Suppressor macrophage (primary cell): ENCODE data around the gene SPNS3.

Experiments used
- DNase-seq, 4 experiments: peaks; one replicate each; pipeline ENCODE4 v3.0.0-alpha.2; 2020 to 2022

The SPNS3 gene

GRCh38 chr17:4511199-4511932 is 77.6 kb downstream of the SPNS3 start:
- DNase-seq, result peak; percentile 50 to 69 (median 66)

- no peak for DNase-seq
Measured at GRCh38 chr17:4512156-4513112, 78.7 kb downstream of the SPNS3 start.

- DNase-seq, result no peak
Measured at GRCh38 chr17:4513113-4514032, 79.6 kb downstream of the SPNS3 start.

- no peak for DNase-seq
Measured at GRCh38 chr17:4514206-4514605, 80.5 kb downstream of the SPNS3 start.

- DNase-seq, result no peak
Measured at GRCh38 chr17:4514779-4515178, 81.0 kb downstream of the SPNS3 start.

- DNase-seq, result no peak
Measured at GRCh38 chr17:4515501-4515900, 81.8 kb downstream of the SPNS3 start.

- no peak for DNase-seq
Measured at GRCh38 chr17:4516735-4517134, 83.0 kb downstream of the SPNS3 start.

- no peak for DNase-seq
Measured at GRCh38 chr17:4518901-4519300, 85.2 kb downstream of the SPNS3 start.

- DNase-seq, result no peak
Measured at GRCh38 chr17:4519361-4519788, 85.6 kb downstream of the SPNS3 start.

- DNase-seq, result no peak
Measured at GRCh38 chr17:4520060-4520893, 86.5 kb downstream of the SPNS3 start.

- no peak for DNase-seq
Measured at GRCh38 chr17:4520894-4521600, 87.3 kb downstream of the SPNS3 start.

GRCh38 chr17:4522661-4523060 is 88.9 kb downstream of the SPNS3 start:
- DNase-seq, result no peak

- no peak for DNase-seq
Measured at GRCh38 chr17:4523946-4524345, 90.2 kb downstream of the SPNS3 start.

GRCh38 chr17:4525691-4526397 is 92.1 kb downstream of the SPNS3 start:
- DNase-seq, result peak in 3 of 4 experiments; percentile 37 to 52 (median 47)

- DNase-seq, result no peak
Measured at GRCh38 chr17:4527134-4527533, 93.4 kb downstream of the SPNS3 start.

GRCh38 chr17:4527566-4528125 is 93.9 kb downstream of the SPNS3 start:
- DNase-seq, result peak in 1 of 4 experiments; percentile 14

GRCh38 chr17:4529533-4530152 is 95.9 kb downstream of the SPNS3 start:
- no peak for DNase-seq

GRCh38 chr17:4530799-4531730 is 97.3 kb downstream of the SPNS3 start:
- no peak for DNase-seq
